Sigmoid colon (tissue), 4 donors: ENCODE measurements around the gene PRMT9.

Experiments
- EP300 ChIP-seq, 4 donors: sonication (generic); formaldehyde crosslinking; IDR thresholded peaks; one replicate each; pipeline ENCODE4 v1.6.1; 2017; ENCODE audit warnings: antibody characterized with exemption in 4 of 4
- POLR2A ChIP-seq, 2 donors: fragments of 450-650 bp; IDR thresholded peaks; one replicate each; pipeline ENCODE4 v1.6.1; 2016; ENCODE audit warnings: antibody characterized with exemption in 2 of 2, mild to moderate bottlenecking in 2 of 2, moderate library complexity in 2 of 2
- POLR2AphosphoS5 ChIP-seq, 4 donors: sonication (generic); formaldehyde crosslinking; IDR thresholded peaks; one replicate each; pipeline ENCODE4 v1.6.1; 2017; ENCODE audit warnings: antibody characterized with exemption in 4 of 4
- TF ChIP-seq, protein P1 (sequence below), 4 experiments: fragments of 450-650 bp in 3 of 4; fragments of 200-600 bp in 1 of 4; IDR thresholded peaks; one replicate each; pipeline ENCODE4 v1.5.1; 2016 to 2019; ENCODE audit warnings: antibody characterized with exemption in 4 of 4, mild to moderate bottlenecking in 3 of 4, moderate library complexity in 2 of 4

DNA sequence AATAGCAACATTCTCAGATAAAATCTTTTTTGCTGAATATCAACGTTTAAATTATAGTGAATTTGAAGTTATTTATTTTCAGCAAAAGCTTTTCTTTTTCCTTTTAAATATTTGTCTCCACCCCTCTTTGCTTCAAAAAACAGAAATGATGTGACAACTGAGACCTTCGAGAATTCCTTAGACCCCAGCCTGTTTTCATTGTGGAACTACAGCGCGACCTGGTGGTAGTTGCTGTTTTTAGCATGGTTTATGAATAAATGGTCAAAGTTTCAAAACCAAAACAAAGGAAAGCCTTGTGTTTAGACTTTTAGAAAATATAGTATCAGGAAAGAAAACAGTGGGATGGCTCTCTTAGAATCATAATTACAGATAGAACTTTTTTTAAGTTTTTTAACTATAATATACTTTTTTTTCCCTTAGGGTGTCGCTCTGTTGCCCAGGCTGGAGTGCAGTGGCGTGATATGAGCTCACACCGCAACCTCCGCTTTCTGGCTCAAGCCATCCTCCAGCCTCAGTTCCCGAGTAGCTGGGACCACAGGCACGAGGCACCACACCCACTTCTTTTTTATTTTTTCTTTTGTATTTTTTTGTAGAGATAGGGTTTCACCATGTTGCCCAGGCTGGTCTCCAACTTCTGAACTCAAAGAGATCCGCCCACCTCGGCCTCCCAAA is 93.6 kb downstream of the PRMT9 start:
- TF ChIP-seq, protein P1, sequence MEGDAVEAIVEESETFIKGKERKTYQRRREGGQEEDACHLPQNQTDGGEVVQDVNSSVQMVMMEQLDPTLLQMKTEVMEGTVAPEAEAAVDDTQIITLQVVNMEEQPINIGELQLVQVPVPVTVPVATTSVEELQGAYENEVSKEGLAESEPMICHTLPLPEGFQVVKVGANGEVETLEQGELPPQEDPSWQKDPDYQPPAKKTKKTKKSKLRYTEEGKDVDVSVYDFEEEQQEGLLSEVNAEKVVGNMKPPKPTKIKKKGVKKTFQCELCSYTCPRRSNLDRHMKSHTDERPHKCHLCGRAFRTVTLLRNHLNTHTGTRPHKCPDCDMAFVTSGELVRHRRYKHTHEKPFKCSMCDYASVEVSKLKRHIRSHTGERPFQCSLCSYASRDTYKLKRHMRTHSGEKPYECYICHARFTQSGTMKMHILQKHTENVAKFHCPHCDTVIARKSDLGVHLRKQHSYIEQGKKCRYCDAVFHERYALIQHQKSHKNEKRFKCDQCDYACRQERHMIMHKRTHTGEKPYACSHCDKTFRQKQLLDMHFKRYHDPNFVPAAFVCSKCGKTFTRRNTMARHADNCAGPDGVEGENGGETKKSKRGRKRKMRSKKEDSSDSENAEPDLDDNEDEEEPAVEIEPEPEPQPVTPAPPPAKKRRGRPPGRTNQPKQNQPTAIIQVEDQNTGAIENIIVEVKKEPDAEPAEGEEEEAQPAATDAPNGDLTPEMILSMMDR (IDR thresholded peaks at IDR 0.05): peak; percentile 40 to 72 (median 64)
- TF ChIP-seq POLR2A (IDR thresholded peaks at IDR 0.05) (no peak), EP300 (IDR thresholded peaks at IDR 0.05) (no peak), POLR2AphosphoS5 (IDR thresholded peaks at IDR 0.05) (no peak)
